Suppressor macrophage (primary cell): Measurements from ENCODE around the gene SPRY4.
A peak's percentile ranks its signal among the peaks of the same experiment; 100 is the strongest.
"Not testable (repeated sequence)": the region's sequence is repeated elsewhere in the genome, so short reads cannot be mapped to it uniquely, and the experiment has no call there.

Experiments
- DNase-seq, 4 experiments: peaks; one replicate each; pipeline ENCODE4 v3.0.0-alpha.2; 2020 to 2022

The SPRY4 gene

GRCh38 chr5:142333749-142334148, 8.9 kb upstream of the SPRY4 start:
- DNase-seq = not testable (repeated sequence)

GRCh38 chr5:142330444-142330843, 5.6 kb upstream of the SPRY4 start:
- no peak for DNase-seq

GRCh38 chr5:142330026-142330425, 5.2 kb upstream of the SPRY4 start:
- no peak for DNase-seq

- DNase-seq = no peak
Measured at GRCh38 chr5:142327111-142327842, 2.5 kb upstream of the SPRY4 start.

- no peak for DNase-seq
Measured at GRCh38 chr5:142326480-142326938, 1.7 kb upstream of the SPRY4 start.

- DNase-seq = no peak
Measured at GRCh38 chr5:142325725-142326479, 1.1 kb upstream of the SPRY4 start.

- no peak for DNase-seq
Measured at GRCh38 chr5:142324136-142324870, 518 bp downstream of the SPRY4 start.

GRCh38 chr5:142323480-142324135, 1.2 kb downstream of the SPRY4 start:
- no peak for DNase-seq

GRCh38 chr5:142322747-142323479, 1.9 kb downstream of the SPRY4 start:
- DNase-seq = peak; percentile 28 to 41 (median 34)

GRCh38 chr5:142322403-142322746, 2.4 kb downstream of the SPRY4 start:
- DNase-seq = no peak

GRCh38 chr5:142320851-142321560, 3.8 kb downstream of the SPRY4 start:
- no peak for DNase-seq

GRCh38 chr5:142320430-142320738, 4.4 kb downstream of the SPRY4 start:
- DNase-seq = no peak

GRCh38 chr5:142319560-142320429, 5.0 kb downstream of the SPRY4 start:
- DNase-seq = no peak

- DNase-seq = no peak
Measured at GRCh38 chr5:142319105-142319504, 5.7 kb downstream of the SPRY4 start.

GRCh38 chr5:142317753-142318152, 7.1 kb downstream of the SPRY4 start:
- DNase-seq = no peak

- no peak for DNase-seq
Measured at GRCh38 chr5:142317173-142317572, 7.6 kb downstream of the SPRY4 start.

GRCh38 chr5:142316681-142317080, 8.1 kb downstream of the SPRY4 start:
- no peak for DNase-seq

GRCh38 chr5:142316051-142316450, 8.8 kb downstream of the SPRY4 start:
- DNase-seq = peak in 2 of 4 experiments; percentile 38 to 57

- DNase-seq = no peak
Measured at GRCh38 chr5:142315096-142315900, 9.5 kb downstream of the SPRY4 start.

- no peak for DNase-seq
Measured at GRCh38 chr5:142314606-142315005, 10.2 kb downstream of the SPRY4 start.
